ENCODE data around the gene ARHGAP25.

GRCh38 chr2:68854476-68854875 lies 119.9 kb downstream of the ARHGAP25 start:
- TF ChIP-seq CTCF (IDR thresholded peaks at IDR 0.05) (no peak), POLR2A (IDR thresholded peaks at IDR 0.05) (no peak)

Data from heart left ventricle (tissue), 13 donors.